Measurements from ENCODE around the gene MBD1.

The MBD1 gene

DNA sequence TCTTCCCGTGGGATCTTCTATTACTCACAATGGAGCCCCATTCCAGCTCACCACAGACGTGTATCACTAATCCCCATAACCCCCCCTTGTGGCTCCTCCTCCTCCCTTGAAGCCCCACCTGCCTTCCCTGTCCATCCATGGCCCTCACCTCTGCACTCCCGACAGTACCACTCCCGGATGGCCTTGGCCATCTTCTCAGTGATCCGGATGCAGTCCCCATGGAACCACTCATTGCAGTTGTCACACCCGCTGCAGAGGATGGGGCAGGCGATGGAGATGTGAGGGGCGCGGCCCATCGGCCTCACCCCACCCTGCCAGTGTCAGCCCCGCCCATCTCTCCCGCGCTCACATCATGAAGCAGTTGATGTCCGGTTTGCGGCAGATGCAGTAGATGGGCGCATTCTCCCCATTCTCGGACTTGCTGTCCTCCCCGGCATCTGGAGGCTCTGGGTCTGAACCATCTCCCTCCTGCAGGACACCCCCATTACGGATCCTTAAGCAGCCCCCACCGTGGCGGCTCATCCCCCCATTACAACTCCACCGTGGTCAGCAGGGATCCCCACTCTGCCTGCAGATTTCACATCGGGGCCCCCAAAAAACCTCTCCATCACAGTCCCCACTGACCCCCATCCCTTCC is 5.2 kb upstream of the MBD1 start:
- ChIA-PET POLR2A (no interaction called here), CTCF (interaction anchor here (1.7 kb wide), 1 partner anchor 71 kb away, joined by 5 read pairs; no protein-coding TSS in a partner anchor)
- TF ChIP-seq, protein P1, sequence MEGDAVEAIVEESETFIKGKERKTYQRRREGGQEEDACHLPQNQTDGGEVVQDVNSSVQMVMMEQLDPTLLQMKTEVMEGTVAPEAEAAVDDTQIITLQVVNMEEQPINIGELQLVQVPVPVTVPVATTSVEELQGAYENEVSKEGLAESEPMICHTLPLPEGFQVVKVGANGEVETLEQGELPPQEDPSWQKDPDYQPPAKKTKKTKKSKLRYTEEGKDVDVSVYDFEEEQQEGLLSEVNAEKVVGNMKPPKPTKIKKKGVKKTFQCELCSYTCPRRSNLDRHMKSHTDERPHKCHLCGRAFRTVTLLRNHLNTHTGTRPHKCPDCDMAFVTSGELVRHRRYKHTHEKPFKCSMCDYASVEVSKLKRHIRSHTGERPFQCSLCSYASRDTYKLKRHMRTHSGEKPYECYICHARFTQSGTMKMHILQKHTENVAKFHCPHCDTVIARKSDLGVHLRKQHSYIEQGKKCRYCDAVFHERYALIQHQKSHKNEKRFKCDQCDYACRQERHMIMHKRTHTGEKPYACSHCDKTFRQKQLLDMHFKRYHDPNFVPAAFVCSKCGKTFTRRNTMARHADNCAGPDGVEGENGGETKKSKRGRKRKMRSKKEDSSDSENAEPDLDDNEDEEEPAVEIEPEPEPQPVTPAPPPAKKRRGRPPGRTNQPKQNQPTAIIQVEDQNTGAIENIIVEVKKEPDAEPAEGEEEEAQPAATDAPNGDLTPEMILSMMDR (IDR thresholded peaks at IDR 0.05; ENCODE audit: control extremely low read depth, extremely low read depth, low read depth, missing control alignments) = no peak
- DNase-seq (ENCODE audit: extremely low spot score) = no peak

DNA sequence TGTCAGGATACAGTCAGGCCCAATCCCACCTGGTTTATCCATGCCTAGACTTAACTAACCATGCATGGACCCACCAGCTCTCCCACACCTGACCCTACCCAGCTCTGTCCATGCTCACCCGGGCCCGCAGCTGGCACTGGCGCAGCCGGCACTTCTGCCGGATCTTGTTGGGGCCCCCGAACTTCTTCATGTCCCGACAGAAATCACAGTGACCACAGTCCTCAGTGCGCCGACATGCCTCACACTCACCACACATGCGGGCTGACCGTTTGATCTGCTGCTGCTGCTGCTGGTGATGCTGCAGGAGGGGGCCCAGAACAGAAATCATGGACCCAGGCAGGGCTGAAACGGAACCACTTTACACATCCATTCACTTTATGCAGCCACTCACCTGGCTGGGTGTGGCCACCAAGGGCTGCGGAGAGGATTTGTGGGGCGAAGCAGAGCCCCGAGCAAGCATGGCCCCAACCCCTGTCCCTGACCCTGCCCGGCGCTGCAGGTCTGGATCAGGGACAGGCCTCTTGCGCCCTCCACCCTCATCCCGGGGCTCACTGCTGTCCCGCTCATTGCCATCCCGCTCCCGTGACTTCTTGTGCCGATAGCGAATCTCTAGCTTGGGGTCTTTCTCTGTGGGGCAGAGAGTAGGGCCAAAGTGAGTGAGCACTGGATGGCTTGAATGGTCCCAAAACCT is 4.5 kb upstream of the MBD1 start:
- no peak for DNase-seq (ENCODE audit: extremely low spot score)
- POLR2A ChIA-PET = no interaction called here
- TF ChIP-seq, protein P1 (IDR thresholded peaks at IDR 0.05; ENCODE audit: control extremely low read depth, extremely low read depth, low read depth, missing control alignments) = no peak
- CTCF ChIA-PET = interaction anchor here (1.7 kb wide), 1 partner anchor 72 kb away, joined by 5 read pairs; no protein-coding TSS in a partner anchor

- TF ChIP-seq, protein P1 (IDR thresholded peaks at IDR 0.05; ENCODE audit: control extremely low read depth, extremely low read depth, low read depth, missing control alignments) = no peak
- POLR2A ChIA-PET = no interaction called here
- DNase-seq (ENCODE audit: extremely low spot score) = no peak
- CTCF ChIA-PET = interaction anchor here (1.7 kb wide), 1 partner anchor 72 kb away, joined by 5 read pairs; no protein-coding TSS in a partner anchor
Observed at GRCh38 chr18:50285071-50285470, 3.7 kb upstream of the MBD1 start.

DNA sequence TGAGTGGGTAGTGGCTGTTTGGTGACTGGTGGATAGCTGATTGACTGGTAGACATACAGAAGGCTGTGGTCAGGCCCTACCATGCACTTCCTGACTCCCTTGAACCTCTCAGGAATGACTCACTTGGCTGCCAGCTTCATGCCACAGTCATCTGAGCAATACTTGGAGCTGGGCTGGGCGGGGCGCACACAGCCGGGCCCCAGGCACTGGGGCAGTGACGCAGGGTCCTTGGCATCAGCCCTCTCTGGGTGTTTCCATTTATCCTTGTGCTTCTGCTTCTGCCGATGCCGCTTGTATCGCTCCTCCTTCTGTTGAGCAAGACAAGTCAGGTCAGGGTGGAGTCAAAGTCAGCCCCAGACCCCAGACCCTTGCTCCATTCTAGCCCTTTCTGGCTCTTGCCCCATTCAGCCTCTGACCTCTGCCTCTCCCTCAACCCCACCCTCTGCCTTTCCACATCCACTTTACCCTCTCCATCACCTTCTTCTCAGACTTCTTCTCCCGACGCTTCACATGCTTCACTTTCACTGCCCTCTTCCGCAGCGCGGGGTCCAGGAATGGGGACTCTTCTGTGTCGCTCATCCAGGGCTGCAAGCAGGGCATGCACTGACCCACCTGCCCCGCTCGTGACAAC is 3.0 kb upstream of the MBD1 start:
- CTCF ChIA-PET = interaction anchor here (4.5 kb wide), 1 partner anchor 16 kb away, joined by 49 read pairs; no protein-coding TSS in a partner anchor

DNA sequence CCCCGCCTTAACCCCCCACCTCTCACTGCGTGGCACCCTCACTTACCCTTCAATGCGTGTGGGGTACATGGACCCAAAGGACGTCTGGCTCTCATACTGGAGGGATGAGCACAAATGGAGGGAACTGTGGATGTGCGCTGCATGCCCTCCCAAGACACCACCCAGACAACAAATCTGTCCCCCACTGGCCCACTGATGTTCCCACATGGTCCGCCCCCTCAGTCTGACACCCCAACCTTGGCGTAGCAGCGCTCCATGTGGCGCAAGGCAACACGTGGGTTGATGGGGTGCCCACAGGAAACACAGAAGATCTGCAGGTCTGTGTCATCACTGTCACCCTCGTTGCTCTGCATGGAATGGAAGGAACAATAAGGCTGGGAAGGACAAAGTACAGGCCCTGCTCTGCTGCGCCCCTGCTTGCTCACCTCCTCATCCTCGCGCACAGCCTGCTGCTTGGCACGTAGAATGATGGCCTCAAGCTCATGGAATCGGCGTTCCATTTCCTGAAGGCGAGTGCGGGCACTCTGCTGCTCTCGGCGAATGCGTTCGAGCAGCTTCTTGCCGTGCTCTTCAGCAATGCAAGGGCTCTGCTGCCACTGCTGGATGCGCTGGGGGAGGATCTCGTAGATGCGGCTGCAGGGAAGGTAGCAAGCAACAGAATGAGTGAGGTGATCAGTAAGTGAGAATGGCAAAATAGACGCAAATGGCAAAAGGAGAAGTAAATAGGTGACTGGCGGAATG is 2.3 kb upstream of the MBD1 start:
- CTCF ChIA-PET = interaction anchor here (3.3 to 4.5 kb wide), 2 partner anchors 15 to 73 kb away, joined by 27 to 49 read pairs; no protein-coding TSS in a partner anchor
- no peak for DNase-seq (ENCODE audit: extremely low spot score)
- TF ChIP-seq, protein P1 (IDR thresholded peaks at IDR 0.05; ENCODE audit: control extremely low read depth, extremely low read depth, low read depth, missing control alignments) = no peak
- POLR2A ChIA-PET = no interaction called here

More for the DNA sequence above, 3.0 kb upstream of the MBD1 start:
- no peak for DNase-seq (ENCODE audit: extremely low spot score)
- POLR2A ChIA-PET = no interaction called here
- TF ChIP-seq, protein P1 (IDR thresholded peaks at IDR 0.05; ENCODE audit: control extremely low read depth, extremely low read depth, low read depth, missing control alignments) = no peak
